HUES6 (cell line): ENCODE results near the gene PTPA.
A peak's percentile ranks its signal among the peaks of the same experiment; 100 is the strongest.

Experiments
- H3K27ac ChIP-seq: 2 replicates; pipeline ENCODE4 v1.7.0; 2013; ENCODE audit warnings: low read depth, mild to moderate bottlenecking, low read length, inconsistent platforms
- H3K27me3 ChIP-seq: 2 replicates; pipeline ENCODE4 v1.6.1; 2013; ENCODE audit warnings: low read length; ENCODE audit not compliant: control insufficient read depth, insufficient read depth
- H3K36me3 ChIP-seq: 2 replicates; pipeline ENCODE4 v1.6.1; 2013; ENCODE audit warnings: low read length; ENCODE audit not compliant: control insufficient read depth, insufficient read depth
- H3K4me1 ChIP-seq: 2 replicates; pipeline ENCODE4 v1.6.1; 2013; ENCODE audit warnings: low read length; ENCODE audit not compliant: control insufficient read depth, insufficient read depth
- H3K4me3 ChIP-seq: 2 replicates; pipeline ENCODE4 v1.5.1; 2013; ENCODE audit warnings: low read depth, low read length
- H3K9ac ChIP-seq: one replicate; pipeline ENCODE4 v1.6.1; 2013; ENCODE audit warnings: mild to moderate bottlenecking, low read length
- H3K9me3 ChIP-seq: 2 replicates; pipeline ENCODE4 v1.6.1; 2013; ENCODE audit warnings: low read depth, low read length; ENCODE audit not compliant: control insufficient read depth, insufficient read depth

PTPA gene

GRCh38 chr9:129102791-129103594, 8.2 kb upstream of the PTPA start:
- Histone ChIP-seq H3K9ac (no peak overlapping the region), H3K4me1 (peaks cover 4% of the 10 kb centered on the region; the same call in 1 of the 2 replicates), H3K27ac (no peak overlapping the region), H3K27me3 (no peaks in the 10 kb centered on the region), H3K36me3 (no peaks in the 10 kb centered on the region), H3K9me3 (no peaks in the 10 kb centered on the region), H3K4me3 (no peak overlapping the region)

- peaks cover 4% of the 10 kb centered on the region; the same call in 1 of the 2 replicates for H3K4me1 ChIP-seq
- no peaks in the 10 kb centered on the region for H3K36me3 ChIP-seq
- H3K27me3 ChIP-seq, result no peaks in the 10 kb centered on the region
- H3K27ac ChIP-seq, result no peak overlapping the region
- H3K4me3 ChIP-seq, result no peak overlapping the region
- H3K9ac ChIP-seq, result no peak overlapping the region
- no peaks in the 10 kb centered on the region for H3K9me3 ChIP-seq
These were observed 7.6 kb upstream of the PTPA start for GRCh38 chr9:129103595-129103965.

- H3K9me3 ChIP-seq, result no peaks in the 10 kb centered on the region
- peaks cover 4% of the 10 kb centered on the region for H3K27me3 ChIP-seq
- no peaks in the 10 kb centered on the region for H3K36me3 ChIP-seq
- H3K4me3 ChIP-seq, result no peak overlapping the region
- no peak overlapping the region for H3K27ac ChIP-seq
- H3K4me1 ChIP-seq, result peaks cover 4% of the 10 kb centered on the region; the same call in 1 of the 2 replicates
- no peak overlapping the region for H3K9ac ChIP-seq
These were observed 7.2 kb upstream of the PTPA start for GRCh38 chr9:129104051-129104450.

- H3K4me1 ChIP-seq, result peaks cover 6% of the 10 kb centered on the region
- H3K9ac ChIP-seq, result no peak overlapping the region
- H3K4me3 ChIP-seq, result no peak overlapping the region
- no peaks in the 10 kb centered on the region for H3K9me3 ChIP-seq
- no peak overlapping the region for H3K27ac ChIP-seq
- H3K27me3 ChIP-seq, result peaks cover 17% of the 10 kb centered on the region
- no peaks in the 10 kb centered on the region for H3K36me3 ChIP-seq
These were observed 5.1 kb upstream of the PTPA start for GRCh38 chr9:129105857-129106694.

- Histone ChIP-seq H3K4me1 (peaks cover 6% of the 10 kb centered on the region), H3K27ac (no peak overlapping the region), H3K36me3 (no peaks in the 10 kb centered on the region), H3K9me3 (no peaks in the 10 kb centered on the region), H3K4me3 (no peak overlapping the region), H3K9ac (no peak overlapping the region), H3K27me3 (peaks cover 17% of the 10 kb centered on the region)
These were observed 3.6 kb upstream of the PTPA start for GRCh38 chr9:129107651-129108050.

GRCh38 chr9:129108083-129108804, 3.0 kb upstream of the PTPA start:
- Histone ChIP-seq H3K9me3 (no peaks in the 10 kb centered on the region), H3K9ac (no peak overlapping the region), H3K36me3 (no peaks in the 10 kb centered on the region), H3K27ac (no peak overlapping the region), H3K27me3 (peaks cover 17% of the 10 kb centered on the region), H3K4me3 (no peak overlapping the region), H3K4me1 (peaks cover 2% of the 10 kb centered on the region; the same call in 1 of the 2 replicates)

GRCh38 chr9:129108805-129109536, 2.2 kb upstream of the PTPA start:
- Histone ChIP-seq H3K36me3 (no peaks in the 10 kb centered on the region), H3K27me3 (peaks cover 17% of the 10 kb centered on the region), H3K4me1 (peaks cover 2% of the 10 kb centered on the region; the same call in 1 of the 2 replicates), H3K27ac (no peak overlapping the region), H3K9ac (no peak overlapping the region), H3K9me3 (no peaks in the 10 kb centered on the region), H3K4me3 (no peak overlapping the region)

GRCh38 chr9:129109537-129109903, 1.7 kb upstream of the PTPA start:
- peaks cover 17% of the 10 kb centered on the region for H3K27me3 ChIP-seq
- H3K4me3 ChIP-seq, result no peak overlapping the region
- no peak overlapping the region for H3K27ac ChIP-seq
- no peak overlapping the region for H3K9ac ChIP-seq
- H3K36me3 ChIP-seq, result no peaks in the 10 kb centered on the region
- peaks cover 5% of the 10 kb centered on the region; the same call in 1 of the 2 replicates for H3K4me1 ChIP-seq
- no peaks in the 10 kb centered on the region for H3K9me3 ChIP-seq

- peaks cover 17% of the 10 kb centered on the region for H3K27me3 ChIP-seq
- peak overlapping the region; percentile 87 for H3K4me3 ChIP-seq
- H3K36me3 ChIP-seq, result no peaks in the 10 kb centered on the region
- H3K9ac ChIP-seq, result peak overlapping the region; percentile 73
- no peak overlapping the region for H3K27ac ChIP-seq
- H3K9me3 ChIP-seq, result no peaks in the 10 kb centered on the region
- H3K4me1 ChIP-seq, result peaks cover 8% of the 10 kb centered on the region; the same call in 1 of the 2 replicates
These were observed 1.1 kb upstream of the PTPA start for GRCh38 chr9:129109952-129110739.
